OCI-M1 (cell line): Measurements from ENCODE around the gene PDE6B.
"Not testable (repeated sequence)": the region's sequence is repeated elsewhere in the genome, so short reads cannot be mapped to it uniquely, and the experiment has no call there.

Experiments
- DNase-seq: peaks from one replicate; lab custom pipeline; 2025; lab: John Stamatoyannopoulos, UW

Gene PDE6B

DNA sequence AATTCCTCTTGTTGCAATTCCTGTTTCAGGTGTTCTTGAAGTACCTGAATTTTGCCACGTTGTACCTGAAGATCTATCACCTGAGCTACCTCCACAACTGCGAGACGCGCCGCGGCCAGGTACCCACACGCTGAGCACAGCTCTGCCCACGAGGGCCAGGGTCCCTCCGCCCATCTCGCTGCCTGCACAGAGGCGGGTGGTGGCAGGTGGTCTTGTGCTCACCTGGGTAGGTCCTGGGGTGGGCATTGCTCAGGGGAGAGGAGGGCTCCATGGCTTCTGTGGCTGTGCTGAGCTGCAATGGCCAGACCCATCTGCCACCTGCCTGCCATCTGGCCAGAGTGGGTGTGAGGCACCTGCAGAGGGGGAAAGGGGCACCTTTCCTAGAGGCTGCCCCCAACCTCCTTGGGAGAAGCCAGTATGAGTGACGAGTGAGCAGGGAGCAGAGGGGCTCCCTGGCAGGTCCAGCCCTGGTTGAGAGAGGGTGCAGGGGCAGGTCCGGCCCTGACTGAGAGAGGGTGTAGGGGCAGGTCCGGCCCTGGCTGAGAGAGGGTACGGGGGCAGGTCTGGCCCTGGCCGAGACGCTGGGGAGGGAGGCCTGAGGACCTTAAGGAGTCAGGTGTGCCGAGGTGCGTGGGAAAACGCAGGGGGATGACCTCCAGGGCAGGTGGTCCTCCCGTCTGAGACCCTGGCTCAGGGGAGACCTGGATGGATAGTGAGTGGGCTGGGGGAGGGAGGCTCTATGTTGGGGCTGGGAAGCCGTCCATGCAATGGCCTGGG, 10.7 kb downstream of the PDE6B start:
- DNase-seq: no peak

DNA sequence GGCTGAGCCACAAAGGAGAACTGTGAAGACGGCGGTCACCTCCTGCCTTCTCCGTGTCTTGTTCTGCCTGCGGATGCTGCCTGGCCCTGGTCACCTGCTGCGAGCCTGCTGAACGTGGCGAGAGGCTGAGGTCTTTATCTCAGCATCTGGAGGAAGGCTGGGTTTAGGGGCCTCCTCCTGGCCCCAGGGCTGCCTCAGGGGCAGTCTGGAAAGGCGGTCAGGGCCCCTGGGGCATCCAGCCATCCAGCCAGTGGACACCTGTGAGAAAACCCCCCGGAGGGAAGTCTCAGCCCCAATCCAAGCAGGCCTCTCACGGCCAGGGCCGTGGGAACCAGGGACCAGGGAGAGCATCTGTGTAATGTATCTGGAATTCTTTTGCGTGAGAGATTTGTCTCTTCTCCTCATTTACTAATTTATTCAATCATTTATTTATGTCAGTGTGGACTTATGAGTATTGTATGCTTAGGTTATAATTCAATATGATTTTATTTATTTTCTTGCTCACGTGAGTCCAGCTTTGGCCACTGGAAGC, 11.3 kb downstream of the PDE6B start:
- DNase-seq: no peak

- no peak for DNase-seq
Observed at GRCh38 chr4:637536-638280, 12.3 kb downstream of the PDE6B start.

DNA sequence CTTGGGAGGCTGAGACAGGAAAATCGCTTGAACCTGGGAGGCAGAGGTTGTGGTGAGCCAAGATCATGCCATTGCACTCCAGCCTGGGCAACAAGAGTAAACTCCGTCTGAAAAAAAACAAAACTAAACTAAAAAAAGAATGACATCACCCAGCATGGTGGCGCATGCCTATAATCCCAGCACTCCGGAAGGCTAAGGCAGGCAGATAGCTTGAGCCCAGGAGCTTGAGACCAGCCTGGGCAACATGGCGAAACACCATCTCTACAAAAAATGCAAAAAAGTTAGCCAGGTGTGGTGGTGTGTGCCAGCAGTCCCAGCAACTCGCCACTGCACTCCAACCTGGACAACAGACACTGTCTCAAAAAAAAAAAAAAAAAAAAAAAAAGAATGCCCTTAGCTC, 17.0 kb downstream of the PDE6B start:
- DNase-seq: not testable (repeated sequence)

GRCh38 chr4:646460-646859, 21.1 kb downstream of the PDE6B start:
- no peak for DNase-seq

- no peak for DNase-seq
Observed at GRCh38 chr4:647481-647880, 22.1 kb downstream of the PDE6B start.

DNA sequence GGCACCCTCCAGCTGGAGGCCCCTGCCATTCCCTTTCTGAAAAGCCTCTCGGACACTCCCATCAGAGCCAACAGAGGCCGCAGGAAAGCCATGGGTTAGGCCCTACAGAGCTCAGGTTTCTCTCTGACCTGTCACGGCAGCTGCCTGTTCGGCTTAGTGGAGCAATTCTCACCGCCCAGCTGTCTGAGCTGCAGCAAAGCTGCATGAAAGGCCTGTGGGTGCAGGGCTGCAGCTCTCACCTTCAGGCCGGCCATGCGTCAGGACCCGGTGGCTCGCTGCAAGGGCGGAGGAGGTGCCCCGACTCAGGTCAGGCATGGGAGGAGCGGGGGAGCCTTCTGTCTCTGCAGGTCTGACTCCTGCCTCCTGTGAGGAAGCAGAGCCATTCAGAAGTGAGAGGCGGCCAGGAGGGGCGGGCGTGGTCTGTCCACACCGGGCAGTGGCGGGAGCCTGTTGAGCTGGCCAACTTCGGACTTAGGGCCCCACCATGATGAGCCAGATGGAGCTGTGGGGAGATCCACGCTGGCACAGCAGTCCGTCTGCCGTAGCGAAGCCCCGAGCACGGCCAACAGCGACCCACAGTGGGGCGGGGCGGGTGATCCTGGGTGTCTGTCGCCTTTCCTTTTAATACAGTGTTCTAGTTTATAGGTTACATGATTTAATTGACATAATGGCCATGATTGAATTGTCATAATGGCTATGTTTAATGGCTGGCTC, 23.4 kb downstream of the PDE6B start:
- no peak for DNase-seq

GRCh38 chr4:649293-649625, 23.9 kb downstream of the PDE6B start:
- DNase-seq: no peak

DNA sequence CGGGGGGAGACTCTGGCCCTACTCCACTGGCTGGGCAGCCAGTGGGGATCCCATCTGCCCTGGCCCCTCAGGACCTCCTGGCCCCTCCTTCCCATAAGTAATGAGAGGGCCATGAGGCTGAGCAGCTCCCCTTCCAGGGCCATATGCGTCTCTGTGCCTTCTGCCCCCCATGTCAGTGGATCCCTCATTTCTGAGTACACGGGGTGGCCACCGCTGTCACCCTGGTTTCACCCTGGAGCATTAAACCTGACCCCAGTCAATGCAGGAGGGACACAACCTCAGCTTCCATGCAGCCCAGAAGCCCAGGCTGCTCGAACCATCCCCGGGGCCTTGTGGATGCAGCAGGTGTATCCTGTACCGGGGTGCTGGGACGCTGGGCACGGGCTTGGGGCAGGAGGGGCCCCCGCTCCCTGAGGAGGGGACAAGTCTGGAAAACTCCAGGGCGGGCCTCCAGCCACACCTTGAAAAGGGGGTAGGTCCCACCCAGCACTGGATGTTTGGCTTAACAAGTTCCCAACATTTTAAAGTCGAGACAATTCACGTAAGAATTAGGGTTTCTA, 24.5 kb downstream of the PDE6B start:
- DNase-seq: no peak

DNA sequence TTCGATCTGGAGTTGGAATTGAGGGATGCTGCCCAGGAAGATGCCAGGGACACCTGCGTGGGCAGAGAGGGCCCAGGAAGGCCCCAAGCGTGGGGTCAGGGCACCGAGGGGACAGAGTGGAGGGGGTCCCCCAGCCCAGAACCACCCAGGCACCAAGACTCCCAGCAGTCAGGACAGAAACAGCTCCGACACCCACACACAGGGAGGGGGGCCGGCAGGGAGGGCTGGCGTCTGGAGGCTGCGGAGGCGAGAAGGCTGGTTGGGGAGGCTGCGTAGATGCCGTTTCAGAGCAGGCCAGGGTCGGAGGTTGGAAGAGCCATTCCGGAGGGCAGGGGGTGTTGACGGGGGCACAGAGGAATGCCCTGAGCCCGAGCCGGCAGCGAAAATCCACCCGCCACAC, 25.1 kb downstream of the PDE6B start:
- DNase-seq: no peak

DNA sequence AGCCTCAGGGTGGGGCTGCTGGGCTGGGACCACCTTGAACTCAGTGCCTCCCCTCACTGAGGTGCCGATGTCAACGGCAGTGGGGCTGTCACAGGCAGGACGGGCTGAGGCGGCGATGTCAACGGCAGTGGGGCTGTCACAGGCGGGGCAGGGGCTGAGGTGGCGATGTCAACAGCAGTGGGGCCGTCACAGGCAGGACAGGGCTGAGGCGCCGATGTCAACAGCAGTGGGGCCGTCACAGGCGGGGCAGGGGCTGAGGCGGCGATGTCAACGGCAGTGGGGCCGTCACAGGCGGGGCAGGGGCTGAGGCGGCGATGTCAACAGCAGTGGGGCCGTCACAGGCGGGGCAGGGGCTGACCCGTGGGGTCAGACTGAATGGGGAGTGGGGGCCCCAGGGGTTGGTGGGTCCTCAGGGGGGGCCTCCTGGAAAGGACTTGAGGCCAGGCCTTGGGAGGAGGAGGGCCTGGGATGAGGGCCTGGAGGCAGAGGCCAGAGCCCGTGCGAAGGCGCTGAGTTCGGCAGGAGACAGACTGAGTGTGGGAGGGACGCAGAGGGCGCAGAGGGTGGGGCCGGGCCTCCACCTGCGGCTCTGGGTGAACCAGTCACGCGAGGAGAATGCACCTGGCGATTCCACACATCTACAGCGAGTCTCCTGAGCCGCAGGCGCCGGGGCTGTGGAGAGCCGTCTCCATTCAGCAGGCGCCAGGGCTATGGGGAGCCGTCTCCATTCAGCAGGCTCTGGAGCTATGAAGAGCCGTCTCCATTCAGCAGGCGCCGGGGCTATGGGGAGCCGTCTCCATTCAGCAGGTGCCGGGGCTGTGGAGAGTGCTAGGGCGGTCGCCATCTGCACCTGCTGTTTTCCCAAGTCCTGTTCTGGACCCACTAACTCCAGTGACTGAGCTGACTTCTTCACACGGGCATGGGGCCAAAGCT, 25.8 kb downstream of the PDE6B start:
- no peak for DNase-seq

- DNase-seq: no peak
Observed at GRCh38 chr4:651884-652642, 26.7 kb downstream of the PDE6B start.

DNA sequence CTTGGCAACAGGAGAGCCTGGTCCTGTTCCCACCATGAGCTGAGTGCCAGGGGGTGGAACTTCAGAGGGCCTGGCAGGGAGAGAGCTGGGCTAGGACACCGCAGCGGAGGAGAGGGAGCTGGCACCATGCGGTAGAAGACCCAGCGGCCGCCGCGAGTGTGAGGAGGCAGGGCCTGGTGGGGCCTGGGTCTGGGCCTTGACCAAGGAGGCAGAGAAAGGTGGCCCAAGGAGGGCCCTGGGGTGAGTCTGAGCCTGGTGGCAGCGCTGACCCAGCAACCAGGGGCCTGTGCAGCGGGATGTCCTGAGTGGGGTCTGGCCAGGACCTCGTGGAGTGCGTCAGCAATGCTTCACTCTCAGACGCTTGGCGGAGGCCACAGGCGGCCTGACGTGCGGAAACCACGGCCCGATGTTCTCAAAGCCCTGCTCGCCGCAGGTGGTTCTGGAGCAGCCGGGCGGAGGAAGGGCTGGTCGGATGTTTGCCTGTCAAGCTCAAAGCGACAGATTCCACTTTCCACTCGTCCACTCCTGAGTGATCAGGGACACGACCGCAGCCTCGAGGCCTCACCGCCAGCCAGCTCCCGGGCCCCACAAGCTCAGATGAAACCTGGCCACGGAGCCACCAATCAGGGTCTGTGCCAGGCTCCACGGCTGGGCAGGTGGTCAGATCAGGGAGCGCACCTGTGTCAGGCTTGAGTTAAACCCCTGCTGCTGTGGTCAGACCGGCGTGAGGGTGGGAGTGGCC, 27.9 kb downstream of the PDE6B start:
- DNase-seq: no peak

DNA sequence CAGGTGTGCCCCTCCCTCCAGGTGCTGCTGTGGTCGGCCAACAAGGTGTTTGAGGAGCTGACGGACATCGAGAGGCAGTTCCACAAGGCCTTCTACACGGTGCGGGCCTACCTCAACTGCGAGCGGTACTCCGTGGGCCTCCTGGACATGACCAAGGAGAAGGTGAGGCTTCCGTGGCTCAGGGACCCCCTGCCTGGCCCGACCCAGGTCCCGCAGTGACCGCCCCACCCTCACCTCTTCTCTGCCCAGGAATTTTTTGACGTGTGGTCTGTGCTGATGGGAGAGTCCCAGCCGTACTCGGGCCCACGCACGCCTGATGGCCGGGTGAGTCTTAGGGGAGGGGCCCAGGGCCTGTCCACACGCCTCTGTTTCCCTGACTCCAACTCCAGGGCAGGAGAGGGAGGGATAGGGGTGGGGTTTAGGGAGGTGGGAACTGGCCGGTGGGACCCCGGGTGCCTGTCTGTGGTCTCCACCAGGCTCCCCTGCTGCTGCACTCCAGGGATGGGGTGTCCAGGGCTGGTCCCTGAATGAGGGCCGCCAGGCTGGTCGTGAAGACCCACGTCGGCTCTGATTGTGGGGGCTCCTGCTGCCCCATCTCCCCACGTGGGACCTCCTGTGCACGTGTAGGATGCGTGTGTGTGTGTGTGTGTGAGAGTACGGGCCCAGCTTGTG, 28.6 kb downstream of the PDE6B start:
- DNase-seq: no peak

GRCh38 chr4:654503-654845, 29.1 kb downstream of the PDE6B start:
- DNase-seq: no peak

GRCh38 chr4:654871-655463, 29.6 kb downstream of the PDE6B start:
- no peak for DNase-seq

GRCh38 chr4:655464-656151, 30.2 kb downstream of the PDE6B start:
- DNase-seq: no peak
